Measurements from ENCODE around the gene DIAPH2. TPM values are rescaled to one million over a fixed set of nuclear protein-coding genes. Genes with fewer than 3 reads are reported as not detected.

The DIAPH2 gene
- total RNA-seq, 4 donors from 2014 or later = 36.6 to 78.3 (median 41.4) TPM

DNA sequence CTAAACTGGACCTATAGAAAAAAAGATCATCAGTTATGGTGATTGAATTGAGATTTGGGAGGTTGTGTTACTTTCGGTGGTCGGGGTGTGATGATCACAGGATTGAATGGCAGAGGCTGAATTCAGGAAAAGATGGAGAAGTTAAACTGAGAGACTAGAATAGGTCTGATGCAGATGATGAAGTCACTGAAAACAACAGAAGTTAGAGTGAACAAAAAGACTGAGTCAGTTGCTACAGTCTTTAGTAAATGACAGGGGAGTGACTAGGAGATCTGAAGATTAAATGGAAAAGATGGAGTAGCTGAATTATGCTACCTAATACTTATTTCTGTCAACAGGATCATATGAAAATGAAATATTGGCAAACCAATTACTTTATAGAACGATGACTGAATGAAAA, 362.2 kb downstream of the DIAPH2 start:
- TF ChIP-seq, protein P1, sequence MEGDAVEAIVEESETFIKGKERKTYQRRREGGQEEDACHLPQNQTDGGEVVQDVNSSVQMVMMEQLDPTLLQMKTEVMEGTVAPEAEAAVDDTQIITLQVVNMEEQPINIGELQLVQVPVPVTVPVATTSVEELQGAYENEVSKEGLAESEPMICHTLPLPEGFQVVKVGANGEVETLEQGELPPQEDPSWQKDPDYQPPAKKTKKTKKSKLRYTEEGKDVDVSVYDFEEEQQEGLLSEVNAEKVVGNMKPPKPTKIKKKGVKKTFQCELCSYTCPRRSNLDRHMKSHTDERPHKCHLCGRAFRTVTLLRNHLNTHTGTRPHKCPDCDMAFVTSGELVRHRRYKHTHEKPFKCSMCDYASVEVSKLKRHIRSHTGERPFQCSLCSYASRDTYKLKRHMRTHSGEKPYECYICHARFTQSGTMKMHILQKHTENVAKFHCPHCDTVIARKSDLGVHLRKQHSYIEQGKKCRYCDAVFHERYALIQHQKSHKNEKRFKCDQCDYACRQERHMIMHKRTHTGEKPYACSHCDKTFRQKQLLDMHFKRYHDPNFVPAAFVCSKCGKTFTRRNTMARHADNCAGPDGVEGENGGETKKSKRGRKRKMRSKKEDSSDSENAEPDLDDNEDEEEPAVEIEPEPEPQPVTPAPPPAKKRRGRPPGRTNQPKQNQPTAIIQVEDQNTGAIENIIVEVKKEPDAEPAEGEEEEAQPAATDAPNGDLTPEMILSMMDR (IDR thresholded peaks at IDR 0.05) = no peak
- ATAC-seq (ENCODE audit: low FRiP score) (no peak), DNase-seq (ENCODE audit: low spot score) (no peak)

- TF ChIP-seq, protein P1 (IDR thresholded peaks at IDR 0.05) = no peak
- DNase-seq (ENCODE audit: low spot score) (no peak), ATAC-seq (ENCODE audit: low FRiP score) (no peak)
These were observed 365.8 kb downstream of the DIAPH2 start for GRCh38 chrX:97050392-97050791.

DNA sequence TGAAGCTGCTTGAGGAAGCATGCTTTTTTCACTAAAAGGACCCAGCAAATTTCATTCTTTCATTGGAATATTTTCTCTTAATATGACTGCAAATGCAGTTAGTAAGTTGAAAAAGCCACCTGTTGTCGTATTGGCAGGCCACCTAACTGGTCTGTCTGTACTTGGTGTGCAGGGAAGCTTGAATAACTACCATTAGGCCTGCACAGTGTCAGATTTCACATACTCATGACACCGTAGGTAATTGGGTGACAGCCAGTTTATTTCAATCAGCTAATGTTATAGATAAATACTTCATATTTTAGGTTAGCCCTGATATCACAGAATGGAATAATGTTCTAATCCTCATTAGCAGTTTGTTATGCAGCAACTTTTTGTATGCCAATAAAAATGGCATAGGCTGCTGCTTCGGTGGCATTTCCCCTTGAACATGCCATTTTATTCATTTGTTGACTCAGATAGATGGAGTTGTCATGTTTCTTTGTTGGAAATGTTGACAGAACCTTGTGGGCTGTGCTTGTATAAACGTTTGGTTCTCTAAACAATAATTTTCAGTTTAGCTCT, 372.8 kb downstream of the DIAPH2 start:
- ATAC-seq (ENCODE audit: low FRiP score) (no peak), DNase-seq (ENCODE audit: low spot score) (no peak)
- TF ChIP-seq, protein P1 (IDR thresholded peaks at IDR 0.05) = no peak

GRCh38 chrX:97060020-97060419, 375.4 kb downstream of the DIAPH2 start:
- ATAC-seq (ENCODE audit: low FRiP score) (no peak), DNase-seq (ENCODE audit: low spot score) (no peak)
- TF ChIP-seq, protein P1 (IDR thresholded peaks at IDR 0.05) = no peak

DNA sequence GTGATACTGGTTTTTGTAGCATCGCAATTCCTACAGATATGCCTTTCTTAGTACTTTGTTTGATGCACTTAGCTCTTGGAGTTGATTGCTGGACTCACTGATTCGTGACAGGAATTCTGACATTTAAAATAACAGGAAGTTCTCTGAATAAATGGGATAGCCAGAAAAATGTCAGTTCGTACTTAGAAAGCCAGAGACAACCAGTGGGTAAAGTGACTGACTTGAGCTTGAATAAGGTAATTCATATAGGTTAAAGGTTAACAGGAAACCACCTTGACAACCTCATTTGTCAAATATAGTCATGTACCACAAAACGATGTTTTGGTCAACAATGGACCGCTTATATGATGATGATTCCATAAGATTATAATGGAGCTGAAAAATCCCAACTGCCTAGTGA, 380.4 kb downstream of the DIAPH2 start:
- DNase-seq (ENCODE audit: low spot score) = no peak
- ATAC-seq (ENCODE audit: low FRiP score) = no peak
- TF ChIP-seq, protein P1 (IDR thresholded peaks at IDR 0.05) = no peak

DNA sequence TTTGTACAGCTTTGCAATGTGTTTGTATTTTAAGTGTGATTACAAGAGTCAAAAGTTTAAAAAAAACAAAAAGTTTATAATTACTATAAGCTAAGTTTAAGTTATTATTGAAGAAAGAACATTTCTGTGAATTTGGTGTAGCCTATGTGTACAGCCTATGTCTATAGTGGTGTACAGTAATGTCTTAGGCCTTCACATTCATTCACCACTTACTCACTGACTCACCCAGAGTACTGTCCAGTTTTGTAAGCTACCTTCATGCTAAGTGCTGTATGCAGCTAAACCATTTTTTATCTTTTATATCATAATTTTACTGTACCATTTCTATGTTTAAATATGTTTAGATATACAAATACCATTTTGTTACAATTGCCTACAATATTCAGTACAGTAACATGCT, 381.3 kb downstream of the DIAPH2 start:
- TF ChIP-seq, protein P1 (IDR thresholded peaks at IDR 0.05) = no peak
- ATAC-seq (ENCODE audit: low FRiP score) (no peak), DNase-seq (ENCODE audit: low spot score) (no peak)

DNA sequence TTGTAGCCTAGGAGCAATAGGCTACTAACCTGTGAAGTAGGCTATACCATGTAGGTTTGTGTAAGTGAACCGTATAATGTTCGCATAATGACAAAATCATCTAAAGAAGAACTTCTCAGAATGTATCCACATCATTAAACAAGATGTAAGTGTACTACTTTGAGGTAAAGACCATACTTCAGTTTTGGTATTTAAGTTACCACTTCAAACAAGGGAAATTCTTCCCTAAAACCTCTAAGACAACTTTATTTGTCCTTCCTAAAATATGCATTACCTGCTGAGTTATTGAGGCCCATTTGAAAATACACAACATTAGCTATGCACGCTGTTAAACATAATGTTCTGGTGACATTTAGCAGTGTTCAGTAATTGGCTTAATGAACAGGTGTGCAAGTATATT, 381.7 kb downstream of the DIAPH2 start:
- DNase-seq (ENCODE audit: low spot score) (no peak), ATAC-seq (ENCODE audit: low FRiP score) (no peak)
- TF ChIP-seq, protein P1 (IDR thresholded peaks at IDR 0.05) = no peak
